GM23338 (cell line): ENCODE results near the gene ATIC. TPM values are rescaled to one million over a fixed set of nuclear protein-coding genes. Genes with fewer than 3 reads are reported as not detected.

Source experiments
- ATAC-seq: fragments of 200-7000 bp; cut with Tn5 transposase; 3 replicates; pipeline ENCODE4 v1.9.1; 2020
- DNase-seq: peaks from one replicate; pipeline ENCODE4 v3.0.0-alpha.2; 2015; ENCODE audit warnings: low spot score
- H2AFZ ChIP-seq: fragments of 200-600 bp; sonication (generic); 2 replicates; pipeline ENCODE4 v1.8.0; 2016; ENCODE audit warnings: antibody characterized with exemption, mild to moderate bottlenecking, moderate library complexity
- H3F3A ChIP-seq: fragments of 200-600 bp; sonication (generic); replicated peaks from 2 replicates; pipeline ENCODE4 v1.8.0; 2017; ENCODE audit warnings: antibody characterized with exemption, mixed run types, low read depth
- H3K27ac ChIP-seq: fragments of 200-600 bp; sonication (generic); 2 replicates; pipeline ENCODE4 v1.6.1; 2016; ENCODE audit warnings: low read depth
- H3K27me3 ChIP-seq: fragments of 200-600 bp; sonication (generic); 2 replicates; pipeline ENCODE4 v1.8.0; 2016; ENCODE audit warnings: mild to moderate bottlenecking, mixed run types, moderate library complexity; ENCODE audit not compliant: insufficient read depth
- H3K36me3 ChIP-seq: fragments of 200-600 bp; sonication (generic); 2 replicates; pipeline ENCODE4 v1.8.0; 2016; ENCODE audit warnings: mild to moderate bottlenecking; ENCODE audit not compliant: insufficient read depth
- H3K4me1 ChIP-seq: fragments of 200-600 bp; sonication (generic); 2 replicates; pipeline ENCODE4 v1.8.0; 2016; ENCODE audit warnings: mild to moderate bottlenecking, moderate library complexity; ENCODE audit not compliant: insufficient read depth
- H3K4me2 ChIP-seq: fragments of 200-600 bp; sonication (generic); 2 replicates; pipeline ENCODE4 v1.7.1; 2017; ENCODE audit warnings: mixed run types
- H3K4me3 ChIP-seq: fragments of 200-600 bp; sonication (generic); 2 replicates; pipeline ENCODE4 v1.6.1; 2016; ENCODE audit warnings: mixed run types
- H3K79me2 ChIP-seq: fragments of 200-600 bp; sonication (generic); replicated peaks from 2 replicates; pipeline ENCODE4 v1.8.0; 2017; ENCODE audit warnings: mild to moderate bottlenecking; ENCODE audit not compliant: insufficient read depth
- H3K9me2 ChIP-seq: fragments of 200-600 bp; sonication (generic); 2 replicates; pipeline ENCODE4 v1.8.0; 2017; ENCODE audit not compliant: insufficient read depth
- H4K20me1 ChIP-seq: fragments of 200-600 bp; sonication (generic); replicated peaks from 2 replicates; pipeline ENCODE4 v1.8.0; 2017; ENCODE audit warnings: mild to moderate bottlenecking; ENCODE audit not compliant: insufficient read depth
- H3K27ac Mint-ChIP-seq: 2 replicates; pipeline ENCODE4 v1.8.0; 2020; ENCODE audit warnings: inconsistent platforms, mild to moderate bottlenecking, moderate library complexity, mixed read lengths
- H3K27me3 Mint-ChIP-seq: 3 replicates; pipeline ENCODE4 v1.8.0; 2022; ENCODE audit warnings: low read depth, mild to moderate bottlenecking, moderate library complexity, mixed read lengths, inconsistent platforms; ENCODE audit not compliant: insufficient read depth, poor library complexity
- H3K36me3 Mint-ChIP-seq: 3 replicates; pipeline ENCODE4 v1.8.0; 2021; ENCODE audit warnings: low read depth, mild to moderate bottlenecking, inconsistent platforms, moderate library complexity, mixed read lengths
- H3K4me1 Mint-ChIP-seq: 3 replicates; pipeline ENCODE4 v1.8.0; 2020; ENCODE audit warnings: mild to moderate bottlenecking, inconsistent platforms, mixed read lengths
- H3K4me3 Mint-ChIP-seq: 3 replicates; pipeline ENCODE4 v1.8.0; 2021; ENCODE audit warnings: moderate library complexity, mild to moderate bottlenecking, inconsistent platforms, mixed read lengths
- H3K9me3 Mint-ChIP-seq: 3 replicates; pipeline ENCODE4 v1.8.0; 2020; ENCODE audit warnings: moderate library complexity, mild to moderate bottlenecking, inconsistent platforms, mixed read lengths
- CREB1 ChIP-seq: fragments of 250-450 bp; sonication (Bioruptor Pico); IDR thresholded peaks from 2 replicates; pipeline ENCODE4 v1.5.0; 2020; ENCODE audit warnings: low read depth, mild to moderate bottlenecking, moderate library complexity
- CTCF ChIP-seq, 2 experiments: fragments of 200-600 bp in 1 of 2; sonication (generic) in 1 of 2; conservative IDR thresholded peaks; 2 replicates each; pipeline versions ENCODE4 v1.5.1 to v1.6.1; 2016 to 2017; ENCODE audit warnings: antibody characterized with exemption in 2 of 2, low read depth in 2 of 2, mild to moderate bottlenecking in 2 of 2, moderate library complexity in 1 of 2
- ETS1 ChIP-seq: IDR thresholded peaks from 2 replicates; pipeline ENCODE4 v1.6.1; 2016; ENCODE audit warnings: antibody characterized with exemption
- EZH2 ChIP-seq: fragments of 200-600 bp; sonication (generic); IDR thresholded peaks from one replicate; pipeline ENCODE4 v1.8.0; 2017; ENCODE audit warnings: antibody characterized with exemption, mild to moderate bottlenecking, low read depth; ENCODE audit not compliant: unreplicated experiment
- EZH2phosphoT487 ChIP-seq: fragments of 200-600 bp; sonication (generic); IDR thresholded peaks from one replicate; pipeline ENCODE4 v1.8.1; 2018; ENCODE audit warnings: antibody characterized with exemption; ENCODE audit not compliant: unreplicated experiment
- JUNB ChIP-seq: IDR thresholded peaks from one replicate; pipeline ENCODE4 v1.6.1; 2016; ENCODE audit warnings: antibody characterized with exemption; ENCODE audit not compliant: unreplicated experiment
- NANOG ChIP-seq: IDR thresholded peaks from 2 replicates; pipeline ENCODE4 v1.6.1; 2016; ENCODE audit warnings: antibody characterized with exemption, borderline replicate concordance
- STAT1 ChIP-seq: IDR thresholded peaks from one replicate; pipeline ENCODE4 v1.6.1; 2016; ENCODE audit warnings: antibody characterized with exemption; ENCODE audit not compliant: unreplicated experiment
- ZNF114 ChIP-seq: fragments of 250-450 bp; sonication (Bioruptor Pico); IDR thresholded peaks from 2 replicates; pipeline ENCODE4 v1.5.0; 2020; ENCODE audit warnings: mild to moderate bottlenecking, moderate library complexity
- polyA plus RNA-seq: library from polyadenylated mRNA; unstranded; fragments of >200 nt; fragmentation: Nextera tagmentation; extraction: Ambion mirVana; gene quantifications from 2 replicates; pipeline ENCODE4 v1.2.1, GENCODE V29; 2016
- total RNA-seq: library from RNA; depleted of rRNA; stranded (reverse); fragments of >200 nt; shearing (Covaris generic); gene quantifications from 2 replicates; pipeline ENCODE4 v1.2.3, GENCODE V29; 2014
- TF ChIP-seq, protein P1 (sequence below): fragments of 250-450 bp; sonication (Bioruptor Pico); IDR thresholded peaks from 2 replicates; pipeline ENCODE4 v1.5.0; 2020; ENCODE audit warnings: mild to moderate bottlenecking, moderate library complexity
- TF ChIP-seq, protein P2 (sequence below): IDR thresholded peaks from one replicate; pipeline ENCODE4 v1.6.1; 2018; ENCODE audit warnings: antibody characterized with exemption; ENCODE audit not compliant: unreplicated experiment

The ATIC gene
- total and polyA plus RNA-seq, 2 experiments from 2014 or later = 118 to 185 TPM

GRCh38 chr2:215376103-215376780 is 64.4 kb downstream of the ATIC start:
- H4K20me1 ChIP-seq = no peaks in the 10 kb centered on the region
- H3K9me2 ChIP-seq = no peaks in the 10 kb centered on the region; the same call in 1 of the 2 replicates
- no peaks in the 10 kb centered on the region for H3K27me3 Mint-ChIP-seq
- H3K4me3 ChIP-seq = no peak overlapping the region
- H3K27ac ChIP-seq = no peak overlapping the region
- H3K36me3 Mint-ChIP-seq = peaks cover 54% of the 10 kb centered on the region
- H3K9me3 Mint-ChIP-seq = no peaks in the 10 kb centered on the region
- ATAC-seq (no peak), DNase-seq (no peak)
- no peaks in the 10 kb centered on the region for H3K79me2 ChIP-seq
- H3K4me2 ChIP-seq = no peak overlapping the region
- peaks cover 4% of the 10 kb centered on the region; the same call in 2 of the 3 replicates for H3K4me1 Mint-ChIP-seq
- no peaks in the 10 kb centered on the region for H3F3A ChIP-seq
- peaks cover 72% of the 10 kb centered on the region for H3K36me3 ChIP-seq
- no peak overlapping the region for H2AFZ ChIP-seq
- TF ChIP-seq, protein P1, sequence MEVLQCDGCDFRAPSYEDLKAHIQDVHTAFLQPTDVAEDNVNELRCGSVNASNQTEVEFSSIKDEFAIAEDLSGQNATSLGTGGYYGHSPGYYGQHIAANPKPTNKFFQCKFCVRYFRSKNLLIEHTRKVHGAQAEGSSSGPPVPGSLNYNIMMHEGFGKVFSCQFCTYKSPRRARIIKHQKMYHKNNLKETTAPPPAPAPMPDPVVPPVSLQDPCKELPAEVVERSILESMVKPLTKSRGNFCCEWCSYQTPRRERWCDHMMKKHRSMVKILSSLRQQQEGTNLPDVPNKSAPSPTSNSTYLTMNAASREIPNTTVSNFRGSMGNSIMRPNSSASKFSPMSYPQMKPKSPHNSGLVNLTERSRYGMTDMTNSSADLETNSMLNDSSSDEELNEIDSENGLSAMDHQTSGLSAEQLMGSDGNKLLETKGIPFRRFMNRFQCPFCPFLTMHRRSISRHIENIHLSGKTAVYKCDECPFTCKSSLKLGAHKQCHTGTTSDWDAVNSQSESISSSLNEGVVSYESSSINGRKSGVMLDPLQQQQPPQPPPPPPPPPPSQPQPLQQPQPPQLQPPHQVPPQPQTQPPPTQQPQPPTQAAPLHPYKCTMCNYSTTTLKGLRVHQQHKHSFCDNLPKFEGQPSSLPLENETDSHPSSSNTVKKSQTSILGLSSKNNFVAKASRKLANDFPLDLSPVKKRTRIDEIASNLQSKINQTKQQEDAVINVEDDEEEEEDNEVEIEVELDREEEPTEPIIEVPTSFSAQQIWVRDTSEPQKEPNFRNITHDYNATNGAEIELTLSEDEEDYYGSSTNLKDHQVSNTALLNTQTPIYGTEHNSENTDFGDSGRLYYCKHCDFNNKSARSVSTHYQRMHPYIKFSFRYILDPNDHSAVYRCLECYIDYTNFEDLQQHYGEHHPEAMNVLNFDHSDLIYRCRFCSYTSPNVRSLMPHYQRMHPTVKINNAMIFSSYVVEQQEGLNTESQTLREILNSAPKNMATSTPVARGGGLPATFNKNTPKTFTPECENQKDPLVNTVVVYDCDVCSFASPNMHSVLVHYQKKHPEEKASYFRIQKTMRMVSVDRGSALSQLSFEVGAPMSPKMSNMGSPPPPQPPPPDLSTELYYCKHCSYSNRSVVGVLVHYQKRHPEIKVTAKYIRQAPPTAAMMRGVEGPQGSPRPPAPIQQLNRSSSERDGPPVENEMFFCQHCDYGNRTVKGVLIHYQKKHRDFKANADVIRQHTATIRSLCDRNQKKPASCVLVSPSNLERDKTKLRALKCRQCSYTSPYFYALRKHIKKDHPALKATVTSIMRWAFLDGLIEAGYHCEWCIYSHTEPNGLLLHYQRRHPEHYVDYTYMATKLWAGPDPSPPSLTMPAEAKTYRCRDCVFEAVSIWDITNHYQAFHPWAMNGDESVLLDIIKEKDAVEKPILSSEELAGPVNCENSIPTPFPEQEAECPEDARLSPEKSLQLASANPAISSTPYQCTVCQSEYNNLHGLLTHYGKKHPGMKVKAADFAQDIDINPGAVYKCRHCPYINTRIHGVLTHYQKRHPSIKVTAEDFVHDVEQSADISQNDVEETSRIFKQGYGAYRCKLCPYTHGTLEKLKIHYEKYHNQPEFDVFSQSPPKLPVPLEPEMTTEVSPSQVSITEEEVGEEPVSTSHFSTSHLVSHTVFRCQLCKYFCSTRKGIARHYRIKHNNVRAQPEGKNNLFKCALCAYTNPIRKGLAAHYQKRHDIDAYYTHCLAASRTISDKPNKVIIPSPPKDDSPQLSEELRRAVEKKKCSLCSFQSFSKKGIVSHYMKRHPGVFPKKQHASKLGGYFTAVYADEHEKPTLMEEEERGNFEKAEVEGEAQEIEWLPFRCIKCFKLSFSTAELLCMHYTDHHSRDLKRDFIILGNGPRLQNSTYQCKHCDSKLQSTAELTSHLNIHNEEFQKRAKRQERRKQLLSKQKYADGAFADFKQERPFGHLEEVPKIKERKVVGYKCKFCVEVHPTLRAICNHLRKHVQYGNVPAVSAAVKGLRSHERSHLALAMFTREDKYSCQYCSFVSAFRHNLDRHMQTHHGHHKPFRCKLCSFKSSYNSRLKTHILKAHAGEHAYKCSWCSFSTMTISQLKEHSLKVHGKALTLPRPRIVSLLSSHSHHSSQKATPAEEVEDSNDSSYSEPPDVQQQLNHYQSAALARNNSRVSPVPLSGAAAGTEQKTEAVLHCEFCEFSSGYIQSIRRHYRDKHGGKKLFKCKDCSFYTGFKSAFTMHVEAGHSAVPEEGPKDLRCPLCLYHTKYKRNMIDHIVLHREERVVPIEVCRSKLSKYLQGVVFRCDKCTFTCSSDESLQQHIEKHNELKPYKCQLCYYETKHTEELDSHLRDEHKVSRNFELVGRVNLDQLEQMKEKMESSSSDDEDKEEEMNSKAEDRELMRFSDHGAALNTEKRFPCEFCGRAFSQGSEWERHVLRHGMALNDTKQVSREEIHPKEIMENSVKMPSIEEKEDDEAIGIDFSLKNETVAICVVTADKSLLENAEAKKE = no peak
- TF ChIP-seq EZH2 (no peak), CTCF (conservative IDR thresholded peaks at IDR 0.05; ENCODE audit: low read depth in 2 of 2) (no peak), ZNF114 (no peak), ETS1 (no peak), CREB1 (CRISPR knock-in tag) (no peak), JUNB (no peak), NANOG (no peak), EZH2phosphoT487 (no peak), STAT1 (no peak)
- TF ChIP-seq, protein P2, sequence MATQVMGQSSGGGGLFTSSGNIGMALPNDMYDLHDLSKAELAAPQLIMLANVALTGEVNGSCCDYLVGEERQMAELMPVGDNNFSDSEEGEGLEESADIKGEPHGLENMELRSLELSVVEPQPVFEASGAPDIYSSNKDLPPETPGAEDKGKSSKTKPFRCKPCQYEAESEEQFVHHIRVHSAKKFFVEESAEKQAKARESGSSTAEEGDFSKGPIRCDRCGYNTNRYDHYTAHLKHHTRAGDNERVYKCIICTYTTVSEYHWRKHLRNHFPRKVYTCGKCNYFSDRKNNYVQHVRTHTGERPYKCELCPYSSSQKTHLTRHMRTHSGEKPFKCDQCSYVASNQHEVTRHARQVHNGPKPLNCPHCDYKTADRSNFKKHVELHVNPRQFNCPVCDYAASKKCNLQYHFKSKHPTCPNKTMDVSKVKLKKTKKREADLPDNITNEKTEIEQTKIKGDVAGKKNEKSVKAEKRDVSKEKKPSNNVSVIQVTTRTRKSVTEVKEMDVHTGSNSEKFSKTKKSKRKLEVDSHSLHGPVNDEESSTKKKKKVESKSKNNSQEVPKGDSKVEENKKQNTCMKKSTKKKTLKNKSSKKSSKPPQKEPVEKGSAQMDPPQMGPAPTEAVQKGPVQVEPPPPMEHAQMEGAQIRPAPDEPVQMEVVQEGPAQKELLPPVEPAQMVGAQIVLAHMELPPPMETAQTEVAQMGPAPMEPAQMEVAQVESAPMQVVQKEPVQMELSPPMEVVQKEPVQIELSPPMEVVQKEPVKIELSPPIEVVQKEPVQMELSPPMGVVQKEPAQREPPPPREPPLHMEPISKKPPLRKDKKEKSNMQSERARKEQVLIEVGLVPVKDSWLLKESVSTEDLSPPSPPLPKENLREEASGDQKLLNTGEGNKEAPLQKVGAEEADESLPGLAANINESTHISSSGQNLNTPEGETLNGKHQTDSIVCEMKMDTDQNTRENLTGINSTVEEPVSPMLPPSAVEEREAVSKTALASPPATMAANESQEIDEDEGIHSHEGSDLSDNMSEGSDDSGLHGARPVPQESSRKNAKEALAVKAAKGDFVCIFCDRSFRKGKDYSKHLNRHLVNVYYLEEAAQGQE = no peak
- H3K27ac Mint-ChIP-seq = no peak overlapping the region
- H3K4me1 ChIP-seq = no peaks in the 10 kb centered on the region
- H3K4me3 Mint-ChIP-seq = no peak overlapping the region
- H3K27me3 ChIP-seq = no peaks in the 10 kb centered on the region
